K562 (cell line): ENCODE data around the gene OR13J1. TPM values are rescaled to one million over a fixed set of nuclear protein-coding genes. Genes with fewer than 3 reads are reported as not detected.
A peak's percentile ranks its signal among the peaks of the same experiment; 100 is the strongest.

ENCODE experiments used
- ATAC-seq: fragments of 200-7000 bp; cut with Tn5 transposase; 3 replicates; pipeline ENCODE4 v1.9.1; 2020; ENCODE audit warnings: moderate library complexity
- BruUV-seq: library from RNA; stranded (reverse); fragments of 400-500 nt; replicated peaks from 2 replicates; lab custom pipeline; 2021; lab: Mats Ljungman, UMichigan
- CTCF ChIA-PET: fragments of 300-600 bp; formaldehyde crosslinking; extraction: SDS; loops from one replicate; lab custom pipeline; 2021; ENCODE audit warnings: low intra/inter-chr PET ratio; lab: Yijun Ruan, JAX
- POLR2A ChIA-PET: fragments of 300-600, 350-650 bp; sonication (Branson Sonifier 250); formaldehyde crosslinking; extraction: SDS; loops from one replicate; lab custom pipeline; 2021; ENCODE audit warnings: antibody characterized with exemption, inconsistent platforms; lab: Yijun Ruan, JAX
- DNase-seq, 4 experiments: peaks; one replicate each; pipeline versions ENCODE4 v3.0.0 to v3.0.0-alpha.2; 2011 to 2018; ENCODE audit warnings: low spot score in 3 of 4, mixed read lengths in 3 of 4; ENCODE audit errors: extremely low read depth in 1 of 4
- FAIRE-seq: peaks from 2 replicates; lab custom pipeline; 2011; peaks lifted over from hg19 to GRCh38; lab: Jason Lieb, UNC
- H2AFZ ChIP-seq: 2 replicates; pipeline ENCODE4 v1.6.0; 2011; ENCODE audit warnings: low read depth, low read length, control low read depth, inconsistent platforms
- H3K27ac ChIP-seq: fragments of 200-600 bp; 3 replicates; pipeline ENCODE4 v1.8.0; 2011; ENCODE audit warnings: low read depth, mild to moderate bottlenecking, control low read depth, inconsistent platforms, low read length, moderate library complexity, mixed read lengths; ENCODE audit errors: extremely low read depth
- H3K27me3 ChIP-seq, 2 experiments: fragments of 300-600 bp in 1 of 2; 2 replicates in 1 of 2; 3 replicates in 1 of 2; pipeline versions ENCODE4 v1.6.0 to v1.8.0; 2011; ENCODE audit warnings: inconsistent platforms in 2 of 2, low read length in 2 of 2, mild to moderate bottlenecking in 1 of 2, mixed read lengths in 1 of 2, moderate library complexity in 1 of 2; ENCODE audit not compliant: control insufficient read depth in 2 of 2, insufficient read depth in 2 of 2
- H3K36me3 ChIP-seq: fragments of 300-600 bp; 3 replicates; pipeline ENCODE4 v1.8.0; 2011; ENCODE audit warnings: mild to moderate bottlenecking, low read length, inconsistent platforms; ENCODE audit not compliant: control insufficient read depth, insufficient read depth
- H3K4me1 ChIP-seq, 2 experiments: fragments of 200-600 bp in 1 of 2; replicated peaks in 1 of 2; 2 replicates in 1 of 2; 3 replicates in 1 of 2; pipeline versions ENCODE4 v1.5.1 to v1.8.0; 2011; ENCODE audit warnings: inconsistent platforms in 2 of 2, low read length in 2 of 2, mild to moderate bottlenecking in 1 of 2, mixed read lengths in 1 of 2, moderate library complexity in 1 of 2; ENCODE audit not compliant: control insufficient read depth in 2 of 2, insufficient read depth in 2 of 2
- H3K4me2 ChIP-seq: 2 replicates; pipeline ENCODE4 v1.6.1; 2011; ENCODE audit warnings: low read length, control low read depth, inconsistent platforms, mixed read lengths; ENCODE audit not compliant: insufficient read depth
- H3K4me3 ChIP-seq: fragments of 200-600 bp; sonication (generic), shearing (Covaris generic); 2 replicates; pipeline ENCODE4 v1.5.1; 2016; ENCODE audit warnings: control low read depth, inconsistent platforms
- H3K79me2 ChIP-seq: fragments of 200-600 bp; 3 replicates; pipeline ENCODE4 v1.8.0; 2011; ENCODE audit warnings: low read length, inconsistent platforms; ENCODE audit not compliant: control insufficient read depth, insufficient read depth
- H3K9ac ChIP-seq, 2 experiments: 2 replicates each; pipeline versions ENCODE4 v1.6.0 to v1.6.1; 2011; ENCODE audit warnings: low read depth in 2 of 2, low read length in 2 of 2, control low read depth in 1 of 2, inconsistent platforms in 1 of 2, mild to moderate bottlenecking in 1 of 2, mixed read lengths in 1 of 2; ENCODE audit not compliant: insufficient read depth in 1 of 2
- H3K9me1 ChIP-seq: one replicate; pipeline ENCODE4 v1.6.0; 2011; ENCODE audit warnings: inconsistent platforms, mild to moderate bottlenecking, low read length, moderate library complexity; ENCODE audit not compliant: control insufficient read depth, insufficient read depth
- H3K9me3 ChIP-seq: replicated peaks from 2 replicates; pipeline ENCODE4 v1.5.1; 2011; ENCODE audit warnings: low read depth, low read length, inconsistent platforms; ENCODE audit not compliant: control insufficient read depth, insufficient read depth
- H4K20me1 ChIP-seq: replicated peaks from 2 replicates; pipeline ENCODE4 v1.6.1; 2011; ENCODE audit warnings: low read length, inconsistent platforms, mixed read lengths; ENCODE audit not compliant: control insufficient read depth, insufficient read depth
- GTF2E2 ChIP-seq: fragments of 200-800 bp; sonication (Bioruptor generic); IDR thresholded peaks from 2 replicates; pipeline ENCODE4 v1.6.1; 2016; ENCODE audit warnings: missing genetic modification characterization, missing compliant biosample characterization
- KDM5B ChIP-seq: fragments of 200-600 bp; sonication (generic); IDR thresholded peaks from 2 replicates; pipeline ENCODE4 v1.6.1; 2012; ENCODE audit warnings: low read depth, mild to moderate bottlenecking, moderate library complexity, low read length, control low read depth, inconsistent platforms; ENCODE audit not compliant: insufficient replicate concordance
- NONO ChIP-seq, 2 experiments: fragments of 200-400 bp in 1 of 2; fragments of 450-650 bp in 1 of 2; formaldehyde crosslinking in 1 of 2; IDR thresholded peaks; 2 replicates each; pipeline ENCODE4 v1.6.1; 2017; ENCODE audit warnings: low read depth in 2 of 2, mild to moderate bottlenecking in 2 of 2, moderate library complexity in 2 of 2, low read length in 1 of 2
- PCBP2 ChIP-seq: fragments of 200-400 bp; formaldehyde crosslinking; IDR thresholded peaks from 2 replicates; pipeline ENCODE4 v1.6.1; 2018; ENCODE audit warnings: low read length, low read depth, mild to moderate bottlenecking, moderate library complexity; ENCODE audit not compliant: poor library complexity, severe bottlenecking
- PURB ChIP-seq: sonication (generic); formaldehyde crosslinking; IDR thresholded peaks from 2 replicates; pipeline ENCODE4 v1.9.0; 2021; ENCODE audit warnings: low read depth, mild to moderate bottlenecking, missing genetic modification reagents
- TBP ChIP-seq: optimal IDR thresholded peaks from 2 replicates; pipeline ENCODE3; 2011; ENCODE audit warnings: low read depth, low read length, improper control_type of control experiment
- THRB ChIP-seq: fragments of 450-650 bp; formaldehyde crosslinking; conservative IDR thresholded peaks from 2 replicates; pipeline ENCODE4 v1.4.0; 2022; ENCODE audit warnings: mild to moderate bottlenecking, missing genetic modification characterization
- XRCC4 ChIP-seq: IDR thresholded peaks from one replicate; pipeline ENCODE4 v1.6.1; 2011; ENCODE audit not compliant: insufficient read depth, insufficient read length; ENCODE audit errors: extremely low read depth
- ZNF609 ChIP-seq: sonication (generic); formaldehyde crosslinking; IDR thresholded peaks from 2 replicates; pipeline ENCODE4 v1.8.1; 2023; ENCODE audit warnings: missing genetic modification reagents, mild to moderate bottlenecking, borderline replicate concordance
- ZNF717 ChIP-seq: fragments of 250-450 bp; sonication (Bioruptor Pico); IDR thresholded peaks from 2 replicates; pipeline ENCODE4 v1.5.0; 2021
- WGBS: fragments of 100-300 bp; shearing (Covaris generic); methylation state at CpG from one replicate; pipeline ENCODE4 v1.1.6; 2016; ENCODE audit warnings: low coverage, mixed read lengths; ENCODE audit not compliant: insufficient coverage; ENCODE audit errors: missing lambda C conversion rate; 5-methylcytosine and 5-hydroxymethylcytosine counted together
- in situ Hi-C: fragments of 300-500 bp; cut with MboI; formaldehyde crosslinking; loops from 4 replicates; pipeline ENCODE4 v1.15.0; 2018; ENCODE audit warnings: inconsistent platforms, mixed read lengths
- intact Hi-C: fragments of 100-400 bp; cut with micrococcal nuclease; formaldehyde crosslinking; loops from 2 replicates; pipeline ENCODE4 v1.14.2; 2022
- polyA plus RNA-seq, 8 experiments: library from polyadenylated mRNA; depleted of rRNA in 4 of 8; stranded (reverse) in 5 of 8; unstranded in 3 of 8; fragments of >200 nt; fragmentation: Nextera tagmentation in 2 of 8; fragmentation: Illumina TruSeq in 1 of 8; extraction: Ambion mirVana in 2 of 8; extraction: Trizol in 1 of 8; gene quantifications; 2 replicates each; pipeline versions ENCODE4 v1.2.1 to v1.2.3, GENCODE V29; 2011 to 2014; ENCODE audit warnings: inconsistent platforms in 1 of 8, missing spikeins in 1 of 8
- total RNA-seq, 7 experiments: library from RNA; depleted of rRNA in 6 of 7; stranded (reverse); fragments of >200 nt in 6 of 7; fragmentation: Illumina TruSeq in 2 of 7; extraction: Trizol in 2 of 7; gene quantifications; 2 replicates each; pipeline versions ENCODE4 v1.2.1 to v1.2.3, GENCODE V29; 2011 to 2021; ENCODE audit warnings: low replicate concordance in 1 of 7
- TF ChIP-seq, protein P1 (sequence below): fragments of 450-650 bp; IDR thresholded peaks from 2 replicates; pipeline ENCODE4 v1.6.1; 2017; ENCODE audit warnings: antibody characterized with exemption, mild to moderate bottlenecking

OR13J1 gene
- total and polyA plus RNA-seq, 9 of the 15 experiments (the other 6 are each of a cell fraction or from before 2014, with no cell fraction given) = not detected

- H3K4me3 ChIP-seq = no peak overlapping the region
- peak overlapping the region; percentile 77 for H3K4me2 ChIP-seq
- intact Hi-C loops = no loop called here
- H3K9ac ChIP-seq = peak overlapping the region; percentile 32 to 71
- peaks cover 49 to 53% of the 10 kb centered on the region in 2 experiments for H3K4me1 ChIP-seq
- in situ Hi-C loops = no loop called here
- peak overlapping the region; percentile 84 for H2AFZ ChIP-seq
- no peaks in the 10 kb centered on the region for H3K36me3 ChIP-seq
- ATAC-seq = peak; percentile 93
- H3K9me1 ChIP-seq = no peaks in the 10 kb centered on the region
- H4K20me1 ChIP-seq = no peaks in the 10 kb centered on the region
- ChIA-PET POLR2A (interaction anchor here (3.3 kb wide), 1 partner anchor 10 kb away, joined by 20 read pairs; no protein-coding TSS in a partner anchor), CTCF (no interaction called here)
- H3K79me2 ChIP-seq = no peaks in the 10 kb centered on the region
- peak overlapping the region; percentile 95 for H3K27ac ChIP-seq
- no peak for FAIRE-seq
- no TSS peak for BruUV-seq
- no peaks in the 10 kb centered on the region for H3K9me3 ChIP-seq
- H3K27me3 ChIP-seq = no peaks in the 10 kb centered on the region
- 0% methylated on average over 8 of the region's 9 CpGs for WGBS
- DNase-seq = peak; percentile 74 to 92 (median 81)
- TF ChIP-seq GTF2E2 (tag) (no peak), NONO (IDR thresholded peaks at IDR 0.05; ENCODE audit: low read depth in 2 of 2, low read length in 1 of 2) (no peak), TBP (peak; percentile 55), XRCC4 (no peak), PCBP2 (no peak), ZNF609 (0 out of 2 replicates have a peak, but pooled peaks have one; percentile 30), ZNF717 (CRISPR knock-in tag) (no peak), KDM5B (peak; percentile 37), PURB (no peak), THRB (CRISPR knock-in tag) (no peak)
- TF ChIP-seq, protein P1, sequence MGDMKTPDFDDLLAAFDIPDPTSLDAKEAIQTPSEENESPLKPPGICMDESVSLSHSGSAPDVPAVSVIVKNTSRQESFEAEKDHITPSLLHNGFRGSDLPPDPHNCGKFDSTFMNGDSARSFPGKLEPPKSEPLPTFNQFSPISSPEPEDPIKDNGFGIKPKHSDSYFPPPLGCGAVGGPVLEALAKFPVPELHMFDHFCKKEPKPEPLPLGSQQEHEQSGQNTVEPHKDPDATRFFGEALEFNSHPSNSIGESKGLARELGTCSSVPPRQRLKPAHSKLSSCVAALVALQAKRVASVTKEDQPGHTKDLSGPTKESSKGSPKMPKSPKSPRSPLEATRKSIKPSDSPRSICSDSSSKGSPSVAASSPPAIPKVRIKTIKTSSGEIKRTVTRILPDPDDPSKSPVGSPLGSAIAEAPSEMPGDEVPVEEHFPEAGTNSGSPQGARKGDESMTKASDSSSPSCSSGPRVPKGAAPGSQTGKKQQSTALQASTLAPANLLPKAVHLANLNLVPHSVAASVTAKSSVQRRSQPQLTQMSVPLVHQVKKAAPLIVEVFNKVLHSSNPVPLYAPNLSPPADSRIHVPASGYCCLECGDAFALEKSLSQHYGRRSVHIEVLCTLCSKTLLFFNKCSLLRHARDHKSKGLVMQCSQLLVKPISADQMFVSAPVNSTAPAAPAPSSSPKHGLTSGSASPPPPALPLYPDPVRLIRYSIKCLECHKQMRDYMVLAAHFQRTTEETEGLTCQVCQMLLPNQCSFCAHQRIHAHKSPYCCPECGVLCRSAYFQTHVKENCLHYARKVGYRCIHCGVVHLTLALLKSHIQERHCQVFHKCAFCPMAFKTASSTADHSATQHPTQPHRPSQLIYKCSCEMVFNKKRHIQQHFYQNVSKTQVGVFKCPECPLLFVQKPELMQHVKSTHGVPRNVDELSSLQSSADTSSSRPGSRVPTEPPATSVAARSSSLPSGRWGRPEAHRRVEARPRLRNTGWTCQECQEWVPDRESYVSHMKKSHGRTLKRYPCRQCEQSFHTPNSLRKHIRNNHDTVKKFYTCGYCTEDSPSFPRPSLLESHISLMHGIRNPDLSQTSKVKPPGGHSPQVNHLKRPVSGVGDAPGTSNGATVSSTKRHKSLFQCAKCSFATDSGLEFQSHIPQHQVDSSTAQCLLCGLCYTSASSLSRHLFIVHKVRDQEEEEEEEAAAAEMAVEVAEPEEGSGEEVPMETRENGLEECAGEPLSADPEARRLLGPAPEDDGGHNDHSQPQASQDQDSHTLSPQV = peak; percentile 92
These were observed 44.2 kb upstream of the OR13J1 start for GRCh38 chr9:35914301-35914807.
